GM18870 (cell line): ENCODE measurements around the gene IQSEC1.

Experiments used
- ATAC-seq: cut with Tn5 transposase; IDR thresholded peaks from one replicate; pipeline ENCODE4 v1.9.1; 2021; ENCODE audit warnings: moderate library complexity; ENCODE audit not compliant: unreplicated experiment

Gene IQSEC1

DNA sequence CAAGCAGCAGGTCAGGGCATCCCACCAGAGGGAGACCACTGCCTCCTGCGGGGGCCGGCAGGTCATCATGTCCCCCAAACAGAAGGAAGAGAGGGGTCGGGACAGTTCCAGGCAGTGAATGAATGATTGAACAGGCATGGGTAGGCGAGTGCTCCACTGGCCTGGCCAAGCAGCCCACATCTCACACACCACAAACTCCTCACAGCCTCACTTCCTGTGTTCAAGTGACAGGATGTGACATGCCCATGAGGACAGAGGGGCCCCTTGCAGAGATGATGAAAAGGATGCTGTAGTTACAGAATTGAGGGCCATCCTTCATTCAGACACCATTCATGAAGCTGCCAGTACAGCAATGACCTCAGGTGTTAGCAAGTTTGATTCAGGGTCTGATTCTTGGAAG lies 3.7 kb downstream of the IQSEC1 start:
- no peak for ATAC-seq

- no peak for ATAC-seq
Measured at GRCh38 chr3:13068269-13069010, 4.8 kb downstream of the IQSEC1 start.

GRCh38 chr3:13067778-13068177 lies 5.5 kb downstream of the IQSEC1 start:
- ATAC-seq, result no peak

GRCh38 chr3:13066834-13067233 lies 6.4 kb downstream of the IQSEC1 start:
- ATAC-seq, result no peak

GRCh38 chr3:13066236-13066635 lies 7.0 kb downstream of the IQSEC1 start:
- ATAC-seq, result no peak

DNA sequence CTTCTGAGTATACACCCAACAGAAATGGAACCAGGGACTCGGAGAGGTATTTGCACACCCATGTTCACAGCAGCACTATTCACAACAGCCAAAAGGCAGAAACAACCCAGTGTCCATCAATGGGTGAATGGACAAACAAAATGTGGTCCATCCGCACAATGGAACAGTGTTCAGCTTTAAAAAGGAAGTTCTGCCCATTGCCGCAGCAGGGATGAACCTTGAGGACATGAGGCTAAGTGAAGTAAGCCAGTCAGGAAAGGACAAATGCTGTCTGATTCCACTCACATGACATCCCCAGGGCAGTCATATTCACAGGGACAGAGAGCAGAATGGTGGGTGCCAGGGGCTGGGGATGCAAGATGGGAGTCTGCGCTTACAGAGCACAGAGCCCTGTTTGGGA lies 7.5 kb downstream of the IQSEC1 start:
- no peak for ATAC-seq

DNA sequence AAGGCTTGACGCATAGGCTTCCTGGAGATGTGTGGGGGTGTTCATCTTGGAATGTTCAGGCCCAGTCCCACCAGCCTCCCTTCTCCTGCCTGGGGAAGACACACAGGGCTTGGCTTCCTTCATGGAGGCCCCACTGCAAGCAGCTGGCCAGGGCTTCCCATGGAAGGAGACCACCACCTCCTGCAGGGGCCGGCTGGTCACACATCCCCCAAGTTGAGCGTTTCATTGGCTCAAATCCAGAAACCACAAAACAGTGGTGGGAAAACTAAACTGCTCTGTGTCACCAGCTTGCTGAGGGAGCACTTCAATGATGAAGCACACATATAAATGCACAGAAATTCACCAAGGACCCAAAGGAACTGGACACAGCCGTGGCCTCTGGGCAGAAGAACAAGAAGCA lies 8.3 kb downstream of the IQSEC1 start:
- no peak for ATAC-seq

GRCh38 chr3:13064159-13064868 lies 8.9 kb downstream of the IQSEC1 start:
- ATAC-seq, result no peak

DNA sequence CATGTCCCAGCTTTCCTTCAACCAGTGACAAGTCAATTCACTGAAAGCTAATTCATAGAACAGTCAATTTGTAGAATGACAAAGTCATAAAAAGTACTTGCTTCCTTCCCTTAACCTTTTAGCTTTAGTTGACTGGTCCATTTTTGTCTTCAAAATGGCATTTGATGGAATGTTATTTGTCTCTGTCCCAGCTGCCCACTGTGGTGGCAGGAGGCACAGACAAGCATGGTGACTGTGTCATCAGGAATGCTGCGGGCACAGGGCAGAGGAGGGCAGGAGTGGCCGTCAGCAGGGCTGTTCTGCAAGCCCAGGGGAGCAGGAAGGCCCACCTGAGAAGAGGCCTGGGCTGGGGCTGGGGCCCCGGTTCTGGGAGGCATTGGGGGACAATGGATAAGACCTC lies 10.0 kb downstream of the IQSEC1 start:
- ATAC-seq, result no peak

- ATAC-seq, result no peak
Measured at GRCh38 chr3:13062647-13063046, 10.6 kb downstream of the IQSEC1 start.

GRCh38 chr3:13060341-13060910 lies 12.8 kb downstream of the IQSEC1 start:
- no peak for ATAC-seq

GRCh38 chr3:13058346-13059120 lies 14.7 kb downstream of the IQSEC1 start:
- ATAC-seq, result no peak

DNA sequence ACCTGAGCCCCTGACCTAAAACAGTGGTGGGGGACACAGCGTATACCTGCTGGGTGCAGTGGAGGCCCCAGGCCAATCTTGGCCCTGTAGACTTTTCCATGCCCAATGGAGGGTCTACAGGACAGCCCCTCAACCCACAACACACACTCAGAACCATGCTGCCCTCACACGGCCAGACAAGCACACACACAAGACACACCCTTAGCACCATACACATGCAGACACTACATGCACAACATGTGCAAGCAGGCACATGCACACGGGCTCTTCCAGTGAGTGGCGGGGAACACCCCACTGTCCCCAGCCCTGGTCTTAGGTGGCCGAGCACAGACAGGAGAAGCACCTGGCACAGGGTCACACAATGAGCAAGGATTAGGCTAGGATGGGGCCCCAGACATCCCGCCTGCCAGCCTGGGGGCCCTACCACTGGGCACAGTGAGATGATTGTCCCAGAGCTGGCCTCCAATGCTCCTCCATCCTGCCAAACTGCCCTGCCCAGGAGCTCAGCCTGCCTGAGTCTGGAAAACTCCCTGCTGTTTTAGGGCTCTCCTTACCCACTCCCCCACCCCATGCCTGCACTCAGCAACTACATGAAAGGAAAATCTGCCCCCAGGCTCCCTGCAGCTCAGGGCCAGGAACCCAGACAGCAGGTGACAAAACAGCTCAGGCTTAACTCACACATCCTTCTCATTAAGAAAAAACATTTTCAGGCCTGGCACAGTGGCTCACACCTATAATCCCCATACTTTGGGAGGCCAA lies 15.8 kb downstream of the IQSEC1 start:
- no peak for ATAC-seq

GRCh38 chr3:13055634-13056033 lies 17.6 kb downstream of the IQSEC1 start:
- ATAC-seq, result no peak

DNA sequence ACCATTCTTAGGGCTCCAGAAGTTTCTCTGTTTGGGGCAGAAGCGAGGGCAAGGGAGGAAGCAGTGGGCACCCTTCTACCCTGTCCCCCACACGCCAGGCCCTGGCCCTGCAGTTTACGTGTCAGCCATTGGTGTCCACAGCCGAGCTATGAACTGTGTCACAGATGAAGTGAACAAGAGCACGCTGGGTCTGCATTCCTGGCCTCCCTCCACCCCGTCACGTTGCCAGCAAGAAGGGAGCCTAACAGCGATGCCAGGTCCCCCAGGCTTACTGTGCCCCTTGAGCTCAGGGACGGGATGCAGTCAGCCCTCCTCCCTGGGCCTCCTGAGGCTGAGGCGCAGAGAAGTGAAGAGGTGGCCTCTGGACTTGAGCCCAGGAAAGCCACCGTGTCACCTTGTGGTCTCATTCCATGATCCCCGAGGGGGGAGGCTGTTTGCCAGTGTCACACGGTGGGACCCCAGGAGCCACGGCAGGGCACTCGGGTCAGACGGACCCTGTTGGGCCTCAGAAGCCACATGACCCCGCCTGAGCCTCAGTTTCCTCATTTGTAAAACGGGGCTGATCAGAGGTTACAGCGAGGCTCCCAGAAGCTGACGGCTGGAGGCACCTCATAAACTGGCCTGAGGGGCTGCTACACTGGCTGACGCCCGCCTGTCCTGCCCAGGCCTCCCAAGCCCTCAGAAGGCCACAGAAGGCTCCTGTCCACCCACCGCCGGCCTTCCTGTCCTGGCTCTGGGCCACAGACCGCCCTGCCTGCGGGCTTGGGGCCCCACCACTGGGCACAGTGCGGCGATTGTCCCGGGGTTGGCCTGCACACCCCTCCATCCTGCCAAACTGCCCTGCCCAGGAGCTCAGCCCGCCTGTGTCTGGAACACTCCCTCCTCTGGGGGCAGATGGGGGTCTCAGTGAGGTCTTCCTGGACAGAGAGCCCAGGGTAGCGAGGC lies 18.6 kb downstream of the IQSEC1 start:
- ATAC-seq, result no peak

- no peak for ATAC-seq
Measured at GRCh38 chr3:13053893-13054292, 19.3 kb downstream of the IQSEC1 start.

- no peak for ATAC-seq
Measured at GRCh38 chr3:13053420-13053819, 19.8 kb downstream of the IQSEC1 start.

GRCh38 chr3:13052191-13052820 lies 20.9 kb downstream of the IQSEC1 start:
- no peak for ATAC-seq

DNA sequence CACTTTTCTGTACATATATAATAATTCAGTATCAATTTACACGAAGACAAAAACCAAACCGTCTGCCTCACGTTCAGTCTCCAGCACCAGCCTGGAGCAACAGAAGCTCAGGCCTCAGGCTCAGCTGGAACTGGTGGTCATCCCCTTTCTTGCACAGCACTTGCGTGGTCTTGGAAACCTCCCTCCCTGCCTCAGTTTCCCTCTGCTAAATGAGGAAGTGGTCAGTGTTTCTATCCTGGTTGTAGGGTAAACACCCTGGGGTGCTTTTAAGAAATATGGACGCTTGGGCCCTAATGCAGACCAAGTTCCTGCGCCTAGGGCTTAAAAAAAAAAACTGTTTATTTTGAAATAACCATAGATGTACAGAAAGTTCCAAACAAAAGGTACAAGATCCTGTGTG lies 21.6 kb downstream of the IQSEC1 start:
- ATAC-seq, result no peak
